Fibroblast of lung (primary cell): ENCODE results near the gene ATP5F1E.

Experiments used
- EZH2 ChIP-seq: IDR thresholded peaks from 2 replicates; pipeline ENCODE4 v1.5.1; 2012; ENCODE audit warnings: low read length, control low read depth, mild to moderate bottlenecking; ENCODE audit errors: missing control alignments
- TF ChIP-seq, protein P1 (sequence below), 2 donors: IDR thresholded peaks in 1 of 2; conservative IDR thresholded peaks in 1 of 2; 1 replicate in 1 of 2; 2 replicates in 1 of 2; pipeline ENCODE4 v1.5.1; 2011 to 2012; ENCODE audit warnings: low read length in 2 of 2, control low read depth in 1 of 2, inconsistent platforms in 1 of 2, low read depth in 1 of 2, mild to moderate bottlenecking in 1 of 2

DNA sequence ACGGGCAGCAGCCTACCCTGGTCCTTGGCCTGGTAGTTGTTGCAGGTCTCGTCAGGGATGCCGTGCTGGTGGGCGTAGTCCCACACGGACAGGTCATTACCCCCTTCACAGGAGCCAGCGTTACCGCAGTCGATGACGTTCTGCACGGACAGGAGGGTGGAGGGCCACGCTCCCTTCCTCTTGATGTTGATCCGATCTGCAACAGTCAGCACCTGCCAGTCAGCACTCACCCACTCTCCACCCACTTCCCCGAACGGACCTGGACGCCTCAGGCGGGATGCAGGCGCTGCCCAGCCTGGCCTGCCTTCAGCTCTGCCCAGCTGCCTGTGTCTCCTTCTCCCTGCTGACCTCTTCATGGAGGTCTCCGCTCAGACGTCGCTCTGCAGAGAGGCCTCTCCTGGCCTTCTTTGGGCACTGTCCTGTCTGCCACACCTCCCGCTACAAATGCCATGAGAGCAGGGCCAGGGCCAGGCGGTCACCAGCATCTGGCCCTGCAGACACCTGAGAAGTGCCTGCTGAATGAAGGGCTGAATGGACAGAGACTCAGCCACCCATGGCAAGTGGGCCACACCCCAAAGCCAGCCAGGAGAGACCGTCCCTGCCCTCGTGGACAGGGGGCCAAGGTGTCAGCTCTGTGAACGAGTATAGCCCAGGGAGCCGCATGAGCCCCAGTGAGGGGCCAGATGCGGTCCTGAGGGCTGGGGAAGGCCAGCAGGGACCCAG is 30.5 kb downstream of the ATP5F1E start:
- TF ChIP-seq, protein P1, sequence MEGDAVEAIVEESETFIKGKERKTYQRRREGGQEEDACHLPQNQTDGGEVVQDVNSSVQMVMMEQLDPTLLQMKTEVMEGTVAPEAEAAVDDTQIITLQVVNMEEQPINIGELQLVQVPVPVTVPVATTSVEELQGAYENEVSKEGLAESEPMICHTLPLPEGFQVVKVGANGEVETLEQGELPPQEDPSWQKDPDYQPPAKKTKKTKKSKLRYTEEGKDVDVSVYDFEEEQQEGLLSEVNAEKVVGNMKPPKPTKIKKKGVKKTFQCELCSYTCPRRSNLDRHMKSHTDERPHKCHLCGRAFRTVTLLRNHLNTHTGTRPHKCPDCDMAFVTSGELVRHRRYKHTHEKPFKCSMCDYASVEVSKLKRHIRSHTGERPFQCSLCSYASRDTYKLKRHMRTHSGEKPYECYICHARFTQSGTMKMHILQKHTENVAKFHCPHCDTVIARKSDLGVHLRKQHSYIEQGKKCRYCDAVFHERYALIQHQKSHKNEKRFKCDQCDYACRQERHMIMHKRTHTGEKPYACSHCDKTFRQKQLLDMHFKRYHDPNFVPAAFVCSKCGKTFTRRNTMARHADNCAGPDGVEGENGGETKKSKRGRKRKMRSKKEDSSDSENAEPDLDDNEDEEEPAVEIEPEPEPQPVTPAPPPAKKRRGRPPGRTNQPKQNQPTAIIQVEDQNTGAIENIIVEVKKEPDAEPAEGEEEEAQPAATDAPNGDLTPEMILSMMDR (conservative IDR thresholded peaks at IDR 0.05 in 1 of 2, IDR thresholded peaks at IDR 0.05 in 1 of 2; ENCODE audit: low read depth in 1 of 2, low read length in 2 of 2): no peak
- no peak for TF ChIP-seq EZH2
